Activated naive CD8-positive, alpha-beta T cell treated with anti-CD3 and anti-CD28 coated beads for 36 hours (primary cell): Measurements from ENCODE around the gene BMP7. TPM values are rescaled to one million over a fixed set of nuclear protein-coding genes. Genes with fewer than 3 reads are reported as not detected.

Experiments used
- DNase-seq: peaks from one replicate; pipeline ENCODE4 v3.0.0; 2021
- H3K27ac Mint-ChIP-seq: one replicate; pipeline ENCODE4 v1.8.0; 2022; ENCODE audit warnings: mild to moderate bottlenecking, moderate library complexity, mixed read lengths
- H3K27me3 Mint-ChIP-seq: one replicate; pipeline ENCODE4 v1.8.0; 2022; ENCODE audit warnings: mild to moderate bottlenecking, mixed read lengths
- H3K36me3 Mint-ChIP-seq: one replicate; pipeline ENCODE4 v1.8.0; 2021; ENCODE audit warnings: mild to moderate bottlenecking, mixed read lengths
- H3K4me1 Mint-ChIP-seq: one replicate; pipeline ENCODE4 v1.8.0; 2021; ENCODE audit warnings: mixed read lengths
- H3K4me3 Mint-ChIP-seq: one replicate; pipeline ENCODE4 v1.8.0; 2022; ENCODE audit warnings: mild to moderate bottlenecking, moderate library complexity, mixed read lengths
- H3K9me3 Mint-ChIP-seq: one replicate; pipeline ENCODE4 v1.8.0; 2022; ENCODE audit warnings: mixed read lengths
- total RNA-seq, 2 experiments: library from RNA; stranded (reverse); gene quantifications; one replicate each; pipeline ENCODE4 v1.2.3, GENCODE V29; 2021

BMP7 gene
- total RNA-seq, 2 experiments from 2014 or later, result not detected

- no peak for DNase-seq
- H3K9me3 Mint-ChIP-seq, result no peaks in the 10 kb centered on the region
- H3K4me3 Mint-ChIP-seq, result no peak overlapping the region
- H3K27ac Mint-ChIP-seq, result no peak overlapping the region
- peaks cover 11% of the 10 kb centered on the region for H3K27me3 Mint-ChIP-seq
- H3K36me3 Mint-ChIP-seq, result no peaks in the 10 kb centered on the region
- no peaks in the 10 kb centered on the region for H3K4me1 Mint-ChIP-seq
These were observed 113.1 kb downstream of the BMP7 start for GRCh38 chr20:57153238-57153905.

GRCh38 chr20:57152557-57152956 lies 113.9 kb downstream of the BMP7 start:
- no peak for DNase-seq
- Mint-ChIP-seq H3K36me3 (no peaks in the 10 kb centered on the region), H3K27ac (no peak overlapping the region), H3K4me1 (no peaks in the 10 kb centered on the region), H3K4me3 (no peak overlapping the region), H3K27me3 (peaks cover 10% of the 10 kb centered on the region), H3K9me3 (no peaks in the 10 kb centered on the region)

GRCh38 chr20:57150559-57150958 lies 115.9 kb downstream of the BMP7 start:
- Mint-ChIP-seq H3K27me3 (peaks cover 13% of the 10 kb centered on the region), H3K9me3 (peaks cover 1% of the 10 kb centered on the region), H3K27ac (no peak overlapping the region), H3K36me3 (no peaks in the 10 kb centered on the region), H3K4me3 (no peak overlapping the region), H3K4me1 (no peaks in the 10 kb centered on the region)
- DNase-seq, result no peak

- DNase-seq, result no peak
- H3K4me1 Mint-ChIP-seq, result no peaks in the 10 kb centered on the region
- H3K9me3 Mint-ChIP-seq, result peaks cover 1% of the 10 kb centered on the region
These were observed 118.2 kb downstream of the BMP7 start for GRCh38 chr20:57148263-57148662.

GRCh38 chr20:57147185-57147584 lies 119.3 kb downstream of the BMP7 start:
- Mint-ChIP-seq H3K27me3 (peaks cover 17% of the 10 kb centered on the region), H3K36me3 (no peaks in the 10 kb centered on the region), H3K4me3 (no peak overlapping the region), H3K27ac (no peak overlapping the region), H3K4me1 (no peaks in the 10 kb centered on the region), H3K9me3 (peaks cover 1% of the 10 kb centered on the region)
- DNase-seq, result no peak

More at GRCh38 chr20:57148263-57148662, 118.2 kb downstream of the BMP7 start:
- Mint-ChIP-seq H3K27ac (no peak overlapping the region), H3K4me3 (no peak overlapping the region), H3K27me3 (peaks cover 11% of the 10 kb centered on the region), H3K36me3 (no peaks in the 10 kb centered on the region)

GRCh38 chr20:57146155-57146554 lies 120.3 kb downstream of the BMP7 start:
- no peak for DNase-seq
- H3K36me3 Mint-ChIP-seq, result no peaks in the 10 kb centered on the region
- H3K27me3 Mint-ChIP-seq, result peaks cover 17% of the 10 kb centered on the region
- no peak overlapping the region for H3K27ac Mint-ChIP-seq
- no peak overlapping the region for H3K4me3 Mint-ChIP-seq
- H3K4me1 Mint-ChIP-seq, result no peaks in the 10 kb centered on the region
- peaks cover 1% of the 10 kb centered on the region for H3K9me3 Mint-ChIP-seq

- H3K36me3 Mint-ChIP-seq, result no peaks in the 10 kb centered on the region
- DNase-seq, result no peak
- H3K9me3 Mint-ChIP-seq, result peaks cover 1% of the 10 kb centered on the region
- no peak overlapping the region for H3K4me3 Mint-ChIP-seq
- H3K27ac Mint-ChIP-seq, result no peak overlapping the region
- no peaks in the 10 kb centered on the region for H3K4me1 Mint-ChIP-seq
- peaks cover 17% of the 10 kb centered on the region for H3K27me3 Mint-ChIP-seq
These were observed 121.3 kb downstream of the BMP7 start for GRCh38 chr20:57145089-57145631.

- Mint-ChIP-seq H3K4me3 (no peak overlapping the region), H3K27me3 (peaks cover 11% of the 10 kb centered on the region), H3K9me3 (peaks cover 1% of the 10 kb centered on the region), H3K36me3 (no peaks in the 10 kb centered on the region), H3K27ac (no peak overlapping the region), H3K4me1 (no peaks in the 10 kb centered on the region)
- no peak for DNase-seq
These were observed 123.3 kb downstream of the BMP7 start for GRCh38 chr20:57143173-57143572.

- H3K4me1 Mint-ChIP-seq, result no peaks in the 10 kb centered on the region
- H3K27ac Mint-ChIP-seq, result no peak overlapping the region
- H3K36me3 Mint-ChIP-seq, result no peaks in the 10 kb centered on the region
- DNase-seq, result no peak
- H3K4me3 Mint-ChIP-seq, result no peak overlapping the region
- peaks cover 1% of the 10 kb centered on the region for H3K9me3 Mint-ChIP-seq
- H3K27me3 Mint-ChIP-seq, result peaks cover 10% of the 10 kb centered on the region
These were observed 123.8 kb downstream of the BMP7 start for GRCh38 chr20:57142667-57143066.

GRCh38 chr20:57141492-57141891 lies 124.9 kb downstream of the BMP7 start:
- Mint-ChIP-seq H3K36me3 (no peaks in the 10 kb centered on the region), H3K27me3 (peaks cover 7% of the 10 kb centered on the region), H3K4me3 (no peak overlapping the region), H3K4me1 (no peaks in the 10 kb centered on the region), H3K9me3 (no peaks in the 10 kb centered on the region), H3K27ac (no peak overlapping the region)
- DNase-seq, result no peak

GRCh38 chr20:57140416-57140965 lies 126.0 kb downstream of the BMP7 start:
- Mint-ChIP-seq H3K27ac (no peak overlapping the region), H3K9me3 (no peaks in the 10 kb centered on the region), H3K4me1 (no peaks in the 10 kb centered on the region), H3K27me3 (peaks cover 7% of the 10 kb centered on the region), H3K36me3 (no peaks in the 10 kb centered on the region), H3K4me3 (no peak overlapping the region)
- no peak for DNase-seq

- H3K27ac Mint-ChIP-seq, result no peak overlapping the region
- peaks cover under 1% of the 10 kb centered on the region for H3K9me3 Mint-ChIP-seq
- DNase-seq, result no peak
- no peaks in the 10 kb centered on the region for H3K4me1 Mint-ChIP-seq
- H3K27me3 Mint-ChIP-seq, result peaks cover 13% of the 10 kb centered on the region
- no peaks in the 10 kb centered on the region for H3K36me3 Mint-ChIP-seq
- no peak overlapping the region for H3K4me3 Mint-ChIP-seq
These were observed 126.9 kb downstream of the BMP7 start for GRCh38 chr20:57139342-57140093.

- peaks cover 1% of the 10 kb centered on the region for H3K9me3 Mint-ChIP-seq
- no peak for DNase-seq
- no peak overlapping the region for H3K4me3 Mint-ChIP-seq
- H3K27me3 Mint-ChIP-seq, result peaks cover 17% of the 10 kb centered on the region
- H3K27ac Mint-ChIP-seq, result no peak overlapping the region
- H3K36me3 Mint-ChIP-seq, result no peaks in the 10 kb centered on the region
- peaks cover 3% of the 10 kb centered on the region for H3K4me1 Mint-ChIP-seq
These were observed 128.0 kb downstream of the BMP7 start for GRCh38 chr20:57138198-57138995.

- Mint-ChIP-seq H3K27me3 (peaks cover 13% of the 10 kb centered on the region), H3K9me3 (peaks cover 1% of the 10 kb centered on the region), H3K4me1 (peaks cover 3% of the 10 kb centered on the region), H3K27ac (no peak overlapping the region), H3K36me3 (no peaks in the 10 kb centered on the region), H3K4me3 (no peak overlapping the region)
- DNase-seq, result no peak
These were observed 128.8 kb downstream of the BMP7 start for GRCh38 chr20:57137676-57138075.

GRCh38 chr20:57136734-57137133 lies 129.7 kb downstream of the BMP7 start:
- peaks cover 1% of the 10 kb centered on the region for H3K9me3 Mint-ChIP-seq
- no peak for DNase-seq
- peaks cover 10% of the 10 kb centered on the region for H3K27me3 Mint-ChIP-seq
- H3K27ac Mint-ChIP-seq, result no peak overlapping the region
- H3K36me3 Mint-ChIP-seq, result no peaks in the 10 kb centered on the region
- peaks cover 3% of the 10 kb centered on the region for H3K4me1 Mint-ChIP-seq
- H3K4me3 Mint-ChIP-seq, result no peak overlapping the region
